Right ventricle myocardium inferior (tissue), 1 donor: ENCODE measurements around the gene PYCR2. TPM values are rescaled to one million over a fixed set of nuclear protein-coding genes. Genes with fewer than 3 reads are reported as not detected.

ENCODE experiments used
- ATAC-seq: fragments of 200-7000 bp; cut with Tn5 transposase; one replicate; pipeline ENCODE4 v1.9.1; 2020; ENCODE audit warnings: mild to moderate bottlenecking, moderate library complexity
- DNase-seq: peaks from one replicate; pipeline ENCODE4 v3.0.0; 2021; ENCODE audit errors: missing footprints
- intact Hi-C: fragments of 100-400 bp; cut with DNase I; formaldehyde crosslinking; loops from one replicate; pipeline ENCODE4 v1.11.0; 2022
- total RNA-seq: library from RNA; stranded (reverse); fragmentation: NEBNext Ultra II Directional; extraction: Animal tissue kit (Norgen Biotek cat#: 25700); gene quantifications from one replicate; pipeline ENCODE4 v1.2.1, GENCODE V29; 2021
- donor health status: DM: no; HTN: yes; CAD: no; lungs with severe emphysema.

The PYCR2 gene
- total RNA-seq, 1 donor from 2014 or later: 58.6 TPM

DNA sequence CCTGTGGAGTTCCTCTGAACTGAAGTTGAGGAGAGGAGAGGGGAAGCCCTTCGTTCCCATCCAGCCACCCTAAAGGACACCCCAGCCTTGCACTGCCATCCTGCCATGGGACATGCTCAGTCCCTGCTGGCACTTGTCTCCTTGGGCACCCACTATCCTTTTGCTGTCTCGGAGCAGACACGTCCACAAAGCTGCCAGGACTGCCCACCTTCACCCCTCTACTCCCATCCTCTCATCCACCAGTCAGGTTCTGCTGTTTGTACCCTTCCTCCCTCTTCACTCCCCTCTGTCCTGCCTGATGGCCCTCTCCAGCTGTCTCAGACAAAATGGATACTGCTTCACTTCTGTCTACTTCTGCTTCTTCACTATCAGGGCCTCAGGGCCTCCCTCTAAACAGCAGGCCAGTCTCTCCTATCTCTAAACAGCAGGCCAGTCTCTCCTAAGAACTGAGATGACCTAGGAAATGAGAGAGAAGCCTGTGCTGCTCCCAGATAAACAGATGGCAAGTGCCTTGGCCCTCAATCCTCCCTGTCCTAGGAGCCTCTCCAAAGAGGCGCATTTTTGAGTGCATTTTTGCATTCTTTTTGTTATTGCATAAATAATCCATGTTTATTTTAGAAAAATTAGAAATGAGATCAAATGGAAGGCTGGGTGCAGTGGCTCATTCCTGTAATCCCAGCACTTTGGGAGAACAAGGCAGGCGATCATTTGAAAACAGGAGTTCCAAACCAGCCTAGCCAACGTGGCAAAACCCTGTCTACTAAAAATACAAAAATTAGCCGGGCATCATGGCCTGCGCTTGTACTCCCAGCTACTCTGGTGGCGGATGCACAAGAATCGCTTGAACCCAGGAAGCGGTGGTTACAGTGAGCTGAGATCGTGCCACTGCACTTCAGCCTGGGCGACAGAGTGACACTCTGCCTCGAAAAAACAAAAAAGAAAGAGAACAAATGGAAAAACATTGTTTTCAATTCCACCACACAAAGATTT is 4.4 kb upstream of the PYCR2 start:
- ATAC-seq (no peak), DNase-seq (no peak)
- intact Hi-C loops: loop anchor here (10.0 kb wide), 1 partner anchor 274 kb away; the partner anchor contains the start of gene ENAH

DNA sequence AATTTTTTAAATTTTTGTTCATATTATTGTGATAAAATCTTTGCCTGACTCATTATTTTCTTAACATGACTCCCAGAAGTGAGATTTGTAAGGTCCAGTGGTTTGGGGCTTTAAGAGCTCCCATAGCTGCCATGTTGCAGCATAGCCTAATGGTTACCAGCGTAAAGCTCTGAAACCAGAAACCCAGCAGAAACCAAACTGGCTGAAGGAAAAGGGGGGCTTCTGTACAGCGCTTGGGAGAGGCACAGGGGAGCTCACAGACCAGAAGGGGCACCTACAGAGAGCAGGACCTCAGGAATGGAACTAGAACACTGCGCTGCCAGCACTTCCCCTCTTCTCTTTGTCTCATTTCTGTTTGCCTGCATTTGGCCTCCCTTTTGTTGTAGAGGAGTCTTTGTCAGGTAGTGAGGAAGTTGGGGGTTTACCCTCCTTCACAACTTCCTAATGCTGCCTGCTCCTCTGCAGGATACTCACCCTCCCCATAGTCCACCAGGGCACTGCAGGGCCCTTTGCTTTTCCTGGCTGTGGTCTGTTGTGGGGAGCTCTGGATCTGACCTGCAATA is 2.6 kb upstream of the PYCR2 start:
- no peak for ATAC-seq
- no peak for DNase-seq
- intact Hi-C loops: loop anchor here (10.0 kb wide), 1 partner anchor 272 kb away; the partner anchor contains the start of gene ENAH

DNA sequence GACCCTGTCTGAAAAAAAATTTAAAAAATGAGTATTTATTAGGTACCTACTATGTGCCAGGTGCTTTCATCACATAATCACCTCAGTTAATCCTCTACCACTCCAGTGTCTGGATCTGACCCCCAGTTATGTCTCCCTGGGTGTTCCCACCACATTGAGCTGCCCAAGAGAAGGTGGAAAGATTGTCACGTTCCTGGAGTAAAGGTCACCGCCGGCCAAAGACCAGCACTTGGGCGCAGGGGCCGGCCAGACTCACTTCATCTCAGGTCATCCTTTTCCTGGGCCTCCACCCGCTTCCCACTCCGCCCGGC is 714 bp downstream of the PYCR2 start:
- DNase-seq: no peak
- intact Hi-C loops: loop anchor here (10.0 kb wide), 1 partner anchor 269 kb away; the partner anchor contains the start of gene ENAH
- ATAC-seq: no peak

DNA sequence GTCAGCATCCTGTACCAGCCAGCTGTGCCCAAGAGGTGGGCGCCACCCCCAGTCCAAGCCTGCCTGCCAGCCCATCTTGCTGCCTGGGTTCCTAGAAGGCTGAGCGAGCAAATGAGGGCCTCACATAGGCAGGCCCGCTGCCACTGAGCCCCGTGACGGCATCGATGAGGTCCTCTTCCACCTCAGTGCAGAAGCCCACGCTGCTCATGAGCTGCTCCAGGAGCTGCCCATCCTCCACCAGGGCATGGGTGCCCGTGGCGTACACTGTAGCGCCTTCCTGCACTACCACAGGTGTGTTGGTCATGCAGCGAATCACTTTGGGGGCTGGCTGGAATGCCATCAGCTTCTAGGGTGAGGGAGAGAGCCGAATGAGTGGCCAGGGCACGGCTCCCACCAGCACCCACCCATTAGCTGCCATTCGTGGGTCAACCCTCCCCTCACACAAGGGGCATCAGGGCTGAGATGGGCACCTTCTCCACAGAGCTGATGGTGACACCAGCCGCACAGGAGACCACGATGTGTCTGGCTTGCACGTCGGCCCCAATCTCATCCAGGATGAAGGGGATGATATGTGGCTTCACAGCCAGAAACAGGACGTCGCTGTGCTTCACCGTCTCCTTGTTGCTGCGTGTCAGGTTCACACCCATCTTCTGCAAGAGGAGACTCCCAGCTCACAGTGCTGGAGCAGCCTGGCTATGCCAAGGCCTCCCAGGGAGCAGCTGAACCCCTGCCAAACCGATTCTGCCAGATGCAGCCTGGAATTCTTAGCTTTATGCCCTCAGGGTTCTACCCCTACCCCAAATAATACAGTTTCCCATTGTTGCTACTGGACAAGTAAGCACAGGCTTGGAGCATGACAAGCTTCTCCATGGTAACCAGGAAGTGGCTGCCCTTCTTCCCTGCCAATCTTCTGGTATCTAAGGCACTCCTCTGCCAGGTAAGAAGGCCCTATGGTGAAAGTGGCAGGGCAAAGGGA is 2.0 kb downstream of the PYCR2 start:
- ATAC-seq (no peak), DNase-seq (no peak)
- intact Hi-C loops: loop anchor here (10.0 kb wide), 1 partner anchor 267 kb away; the partner anchor contains the start of gene ENAH

DNA sequence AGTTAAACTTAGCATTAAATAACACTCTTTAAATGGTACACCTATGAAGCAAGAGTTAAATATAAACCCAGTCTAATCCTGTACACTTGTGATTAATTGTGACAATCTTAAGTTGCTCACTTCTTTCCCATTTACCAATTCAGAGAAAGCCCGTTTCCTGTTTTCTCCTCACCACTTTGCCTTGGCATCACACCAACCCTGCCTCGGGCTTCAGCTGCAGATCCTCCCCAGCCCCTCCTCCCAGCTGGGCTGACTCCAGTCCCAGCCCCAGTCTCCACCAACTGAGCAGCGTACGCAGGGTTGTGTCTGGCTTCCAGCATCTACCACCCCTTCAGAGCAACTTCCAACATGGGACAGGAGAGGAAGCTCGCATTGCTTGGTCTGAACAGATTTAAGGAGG is 4.1 kb downstream of the PYCR2 start:
- intact Hi-C loops: loop anchor here (10.0 kb wide), 1 partner anchor 265 kb away; the partner anchor contains the start of gene ENAH
- no peak for ATAC-seq
- DNase-seq: peak; percentile 85

DNA sequence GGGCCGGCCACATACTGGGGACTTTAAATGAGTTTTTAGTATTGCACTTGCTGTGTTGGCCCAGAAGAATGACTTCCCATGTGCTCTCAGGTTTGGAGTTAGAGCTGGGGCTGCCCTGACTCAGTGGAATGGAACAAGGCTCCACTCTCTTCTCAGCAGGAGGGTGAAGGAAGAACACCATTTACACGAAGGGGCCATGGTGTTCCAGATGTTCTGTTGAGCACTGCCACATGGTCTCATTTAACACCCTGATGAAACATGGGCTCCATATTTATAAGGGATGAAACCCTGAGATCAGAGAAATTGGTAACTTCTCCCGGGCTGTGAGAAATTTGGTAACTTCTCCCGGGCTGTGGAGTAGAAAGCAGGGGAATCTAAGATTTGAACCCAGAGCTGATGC is 5.8 kb downstream of the PYCR2 start:
- intact Hi-C loops: no loop called here
- no peak for DNase-seq
- no peak for ATAC-seq

DNA sequence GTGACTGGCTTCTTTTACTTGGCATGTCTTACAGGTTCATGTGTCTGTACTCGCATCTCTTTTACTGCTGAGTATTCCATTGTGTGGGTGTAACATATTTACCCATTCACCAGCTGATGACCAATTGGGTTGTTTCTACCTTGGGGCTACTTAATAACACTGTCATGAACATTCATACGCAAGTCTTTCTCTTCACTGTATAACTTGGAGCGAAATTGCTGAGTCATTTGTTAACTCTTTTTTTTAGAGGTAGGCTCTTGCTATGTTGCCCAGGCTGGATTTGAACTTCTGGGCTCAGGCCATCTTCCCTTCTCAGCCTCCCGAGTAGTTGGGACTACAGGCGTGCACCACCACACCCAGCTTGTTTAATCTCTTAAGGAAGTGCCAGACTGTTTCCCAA is 6.5 kb downstream of the PYCR2 start:
- DNase-seq (no peak), ATAC-seq (no peak)
- intact Hi-C loops: no loop called here

DNA sequence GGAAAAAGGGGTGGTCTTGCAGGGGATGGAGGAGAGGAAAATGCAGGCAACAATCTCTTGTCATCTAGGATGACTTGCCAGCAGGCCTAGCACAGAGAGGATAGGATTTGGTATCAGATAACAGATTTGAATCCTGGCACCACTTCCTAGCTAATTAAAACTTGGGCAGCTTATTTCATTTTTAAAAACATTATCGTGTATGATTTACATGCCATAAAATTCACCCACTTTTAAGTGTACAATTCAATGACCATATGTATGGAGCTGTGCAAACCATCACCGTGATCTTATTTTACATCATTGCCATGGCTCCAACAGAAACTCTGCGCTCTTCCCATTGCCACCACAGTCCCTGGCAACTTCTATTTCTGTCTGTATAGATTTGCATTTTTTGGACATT is 6.9 kb downstream of the PYCR2 start:
- intact Hi-C loops: no loop called here
- ATAC-seq (no peak), DNase-seq (no peak)

DNA sequence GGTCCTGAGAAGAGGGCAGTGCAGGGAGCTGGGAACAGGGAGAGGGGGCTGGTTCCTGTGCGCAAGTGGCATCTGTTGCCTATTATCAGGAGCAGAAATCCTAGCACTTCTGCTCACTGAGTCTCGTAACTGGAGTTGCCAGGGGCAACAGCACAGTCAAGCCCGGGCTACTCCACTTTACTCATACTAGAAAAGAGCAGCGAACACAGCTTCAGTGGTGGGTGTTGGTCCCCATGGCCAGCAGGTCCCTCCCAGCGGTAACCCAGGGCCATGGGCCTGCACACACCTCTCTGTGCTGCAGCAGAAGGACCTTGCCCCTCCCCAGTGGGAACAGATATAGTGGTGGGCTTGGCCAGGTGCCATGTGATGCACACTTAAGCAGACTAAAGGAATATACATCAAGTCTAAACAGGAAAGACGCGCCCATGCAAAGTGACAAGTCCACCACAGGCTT is 8.5 kb downstream of the PYCR2 start:
- no peak for ATAC-seq
- DNase-seq: no peak
- intact Hi-C loops: no loop called here

DNA sequence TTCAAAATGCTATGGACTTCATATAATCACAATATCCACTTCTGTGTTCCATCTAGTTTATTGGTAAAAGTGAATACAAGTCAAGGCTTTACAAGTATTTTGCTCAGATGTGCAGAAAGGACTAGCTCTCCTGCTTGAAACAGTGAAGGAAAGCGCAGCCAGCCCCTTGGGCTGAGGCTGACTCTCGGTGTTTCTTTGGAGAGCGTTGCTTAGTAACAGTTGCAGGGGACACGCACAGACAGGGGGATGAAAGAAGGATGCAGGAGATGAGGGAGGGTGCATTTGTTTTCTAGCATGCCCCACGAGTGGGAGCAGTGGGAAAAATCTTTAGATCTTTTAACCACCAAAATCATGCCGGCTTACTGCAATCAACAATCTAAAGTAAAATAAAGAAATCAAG is 9.1 kb downstream of the PYCR2 start:
- intact Hi-C loops: loop anchor here (5.0 kb wide), 3 partner anchors 62 to 138 kb away; partner anchors contain the start of gene SRP9
- ATAC-seq (no peak), DNase-seq (no peak)

DNA sequence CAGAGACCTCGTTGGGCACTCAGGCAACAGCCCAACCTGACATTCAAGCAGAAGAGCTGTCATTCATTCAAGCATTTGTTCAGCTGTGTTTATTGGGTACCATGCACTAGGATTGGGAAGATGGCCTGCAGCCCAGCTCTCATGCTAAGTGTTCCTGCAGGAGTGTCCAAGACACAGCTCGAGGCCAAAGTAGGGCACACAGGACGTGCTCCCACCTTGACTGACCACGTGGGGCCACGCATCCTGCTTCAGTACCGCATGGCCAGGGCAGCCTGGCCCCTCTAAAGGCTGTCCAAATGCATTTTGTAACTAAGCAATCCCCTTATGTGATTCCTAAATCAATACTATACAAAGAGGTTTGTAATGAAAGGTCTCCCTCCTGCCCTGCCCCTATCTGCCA is 9.7 kb downstream of the PYCR2 start:
- ATAC-seq (no peak), DNase-seq (no peak)
- intact Hi-C loops: loop anchor here (5.0 kb wide), 3 partner anchors 63 to 137 kb away; partner anchors contain the start of gene SRP9

DNA sequence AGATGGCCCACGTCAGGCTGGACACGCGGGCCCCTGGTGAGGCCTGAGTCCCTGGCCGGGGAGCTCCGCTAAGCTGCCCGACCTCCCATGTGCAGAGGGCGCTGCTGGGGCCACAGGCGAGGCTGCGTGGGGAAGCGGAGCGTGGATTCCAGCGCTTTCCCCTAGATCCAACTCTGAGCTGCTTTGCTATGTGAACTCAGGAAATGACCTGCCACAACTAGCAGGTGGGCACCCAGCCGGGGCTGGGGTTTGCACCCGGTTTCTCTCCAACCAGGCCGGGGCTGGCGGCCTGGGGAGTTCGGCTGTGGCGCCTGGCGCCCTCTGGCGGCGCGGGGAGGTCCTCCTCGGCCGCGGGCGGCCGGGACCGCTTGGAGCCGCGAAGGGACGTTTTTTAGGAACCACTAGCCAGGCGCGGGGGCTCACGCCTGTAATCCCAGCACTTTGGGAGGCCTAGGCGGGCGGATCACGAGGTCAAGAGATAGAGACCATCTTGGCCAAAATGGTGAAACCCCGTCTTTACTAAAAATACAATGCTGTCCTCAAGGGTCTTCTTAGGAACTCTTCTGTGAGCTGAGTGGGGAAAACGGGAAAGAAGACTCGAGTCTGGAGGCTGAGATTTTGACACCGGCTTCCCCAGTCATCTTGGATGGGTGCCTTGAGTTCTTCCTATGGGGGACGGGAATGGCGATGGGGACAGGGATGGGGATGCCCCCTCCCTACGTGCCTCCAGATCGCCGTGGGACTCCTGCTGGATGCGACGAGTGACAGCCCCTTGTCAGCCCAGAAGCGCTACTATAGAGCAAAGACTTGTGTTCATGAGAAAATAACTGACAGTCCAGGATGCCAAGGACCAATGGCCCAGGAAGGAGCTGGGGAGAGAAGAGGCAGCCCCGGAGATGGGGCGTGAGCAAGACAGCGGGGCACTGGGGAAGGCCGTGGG is 12.6 kb downstream of the PYCR2 start:
- DNase-seq (peak; percentile 90), ATAC-seq (peak; percentile 84)
- intact Hi-C loops: loop anchor here (1.0 to 5.0 kb wide), 5 partner anchors 35 to 436 kb away; partner anchors contain the start of gene SRP9

DNA sequence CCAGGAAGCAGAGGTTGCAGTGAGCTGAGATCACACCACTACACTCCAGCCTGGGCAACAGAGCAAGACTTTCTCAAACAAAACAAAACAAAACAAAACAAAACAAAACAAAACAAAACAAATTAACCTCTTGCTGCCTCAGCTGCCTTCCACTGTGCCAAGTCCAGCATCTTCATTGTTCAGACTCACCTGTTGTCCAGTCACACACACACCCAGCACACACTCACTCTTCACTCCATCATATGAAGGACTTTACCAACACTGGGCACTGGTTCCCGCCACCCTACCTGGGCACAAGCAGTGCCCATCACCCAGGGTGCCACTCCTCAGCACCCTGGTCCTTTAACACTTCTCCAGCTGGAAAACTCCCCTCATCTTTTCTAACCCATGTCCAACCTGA is 14.6 kb downstream of the PYCR2 start:
- DNase-seq (no peak), ATAC-seq (no peak)
- intact Hi-C loops: no loop called here

DNA sequence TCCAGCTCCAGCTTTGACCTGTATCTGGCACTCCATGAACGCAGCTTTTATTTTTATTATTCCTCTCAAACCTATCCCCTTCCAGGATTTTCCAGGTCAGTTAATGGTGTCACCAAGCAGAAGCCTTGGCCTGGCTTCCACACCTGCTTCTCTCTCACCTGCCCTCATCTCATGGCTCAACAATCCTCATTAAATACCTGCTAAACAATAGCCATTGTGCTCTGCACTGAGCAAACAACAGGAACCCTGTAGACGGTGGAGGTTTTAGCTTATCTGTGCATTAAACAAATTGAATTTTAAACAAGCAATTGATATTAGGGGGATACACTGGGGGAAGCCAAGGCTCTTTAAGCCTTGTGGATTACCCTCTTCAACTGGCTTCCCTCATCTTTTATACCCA is 15.3 kb downstream of the PYCR2 start:
- no peak for ATAC-seq
- intact Hi-C loops: no loop called here
- DNase-seq: no peak

DNA sequence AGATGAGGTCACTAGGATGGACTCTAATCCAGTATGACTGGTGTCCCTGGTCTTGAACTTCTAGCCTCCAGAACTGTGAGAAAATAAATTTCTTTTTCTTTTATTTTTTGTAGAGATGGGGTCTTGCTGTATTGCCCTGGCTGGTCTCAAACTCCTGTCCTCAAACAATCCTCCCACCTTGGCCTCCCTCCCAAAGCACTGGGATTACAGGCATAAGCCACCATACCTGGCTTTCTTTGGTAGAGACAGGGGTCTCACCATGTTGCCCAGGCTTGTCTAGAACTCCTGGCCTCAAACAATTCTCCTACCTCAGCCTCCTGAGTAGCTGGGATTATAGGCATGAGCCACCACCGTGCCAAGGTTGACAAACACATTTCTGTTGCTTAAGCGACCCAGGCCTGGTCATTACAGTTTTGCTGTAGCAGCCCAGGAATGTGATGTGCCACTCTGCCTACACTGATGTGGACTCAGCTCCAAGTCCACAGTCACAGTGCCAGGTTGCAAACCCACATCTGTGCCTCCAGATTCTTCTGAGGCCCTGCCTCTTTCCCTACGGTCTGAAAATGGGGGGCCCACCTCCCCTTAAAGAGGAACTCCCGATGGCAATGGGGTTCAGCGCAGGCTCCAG is 15.9 kb downstream of the PYCR2 start:
- intact Hi-C loops: no loop called here
- ATAC-seq: no peak
- no peak for DNase-seq

DNA sequence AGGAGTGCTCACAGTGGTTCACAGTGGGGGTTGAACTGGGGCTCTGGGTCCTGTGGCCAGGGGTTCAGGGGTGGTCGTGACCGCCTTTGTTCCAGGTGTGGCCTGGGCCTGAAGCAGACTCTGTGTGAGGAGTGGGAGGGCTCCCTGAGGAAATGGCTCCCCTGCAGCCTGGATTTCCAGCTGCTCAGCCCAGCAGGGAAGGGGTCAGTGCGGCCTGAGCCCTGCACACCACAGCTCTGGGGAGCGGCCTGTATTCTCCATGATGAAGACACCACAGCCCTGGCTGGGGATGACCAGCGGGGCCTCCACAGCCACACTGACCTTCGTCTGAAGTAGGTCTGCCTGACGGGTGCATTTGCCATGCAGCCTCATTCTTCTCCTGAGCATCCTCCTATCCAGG is 16.7 kb downstream of the PYCR2 start:
- ATAC-seq: no peak
- DNase-seq: no peak
- intact Hi-C loops: no loop called here

DNA sequence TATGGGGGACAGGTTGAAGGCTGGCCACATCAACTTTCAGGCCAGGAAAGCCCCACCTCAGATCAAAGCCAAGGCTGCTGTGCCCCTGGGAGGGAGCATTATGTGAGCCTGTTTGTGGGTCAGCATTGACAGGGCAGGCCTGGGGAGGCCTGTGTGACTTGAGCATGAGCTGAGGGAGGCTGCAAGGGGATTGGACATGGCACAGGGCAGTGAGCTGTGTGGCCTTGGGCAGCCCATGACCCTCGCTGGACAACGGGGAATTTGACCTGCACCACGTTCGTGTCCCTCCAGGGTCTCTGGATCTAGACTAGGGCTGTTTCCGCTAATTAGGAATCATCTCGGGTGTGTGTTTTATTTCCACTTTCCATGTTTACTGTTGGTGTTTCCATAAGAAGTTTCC is 17.6 kb downstream of the PYCR2 start:
- ATAC-seq (no peak), DNase-seq (no peak)
- intact Hi-C loops: no loop called here
